Stimulated activated CD4-positive, alpha-beta T cell treated with anti-CD3 and anti-CD28 coated beads, Interleukin-4, amount 100 ng/mL, for 4 hours (primary cell): ENCODE results near the gene NCOA6.

ENCODE experiments used
- DNase-seq, 2 experiments: peaks; one replicate each; pipeline ENCODE4 v3.0.0-alpha.2; 2020

Gene NCOA6

DNA sequence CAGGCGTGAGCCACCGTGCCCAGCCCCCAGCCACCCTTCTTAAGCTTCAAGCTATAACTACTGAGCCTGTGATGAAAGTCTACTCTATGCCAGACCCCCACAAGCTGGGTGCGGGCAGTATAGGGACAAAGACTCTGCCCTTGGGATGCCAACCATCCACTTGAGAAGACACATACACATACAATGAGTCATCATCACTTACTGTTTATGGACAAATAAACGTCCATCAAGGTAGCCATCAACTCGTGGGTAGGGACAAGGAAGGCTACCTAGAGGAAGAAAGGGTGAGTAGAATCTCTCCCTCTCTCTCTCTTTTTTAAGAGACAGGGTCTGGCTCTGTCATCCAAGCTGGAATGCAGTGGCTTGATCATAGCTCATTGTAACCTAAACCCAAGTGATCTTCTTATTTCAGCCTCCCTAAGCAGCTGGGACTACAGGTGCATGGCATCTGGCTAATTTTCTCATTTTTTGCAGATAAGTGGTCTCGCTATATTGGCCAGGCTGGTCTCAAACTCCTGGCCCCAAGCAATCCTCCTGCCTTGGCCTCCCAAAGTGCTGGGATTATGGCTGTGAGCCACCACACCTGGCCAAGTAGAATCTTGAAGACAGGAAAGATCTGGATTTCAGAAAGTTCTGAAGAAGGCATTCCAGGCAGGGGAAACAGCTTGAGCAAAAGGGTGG is 123.9 kb downstream of the NCOA6 start:
- DNase-seq = no peak

DNA sequence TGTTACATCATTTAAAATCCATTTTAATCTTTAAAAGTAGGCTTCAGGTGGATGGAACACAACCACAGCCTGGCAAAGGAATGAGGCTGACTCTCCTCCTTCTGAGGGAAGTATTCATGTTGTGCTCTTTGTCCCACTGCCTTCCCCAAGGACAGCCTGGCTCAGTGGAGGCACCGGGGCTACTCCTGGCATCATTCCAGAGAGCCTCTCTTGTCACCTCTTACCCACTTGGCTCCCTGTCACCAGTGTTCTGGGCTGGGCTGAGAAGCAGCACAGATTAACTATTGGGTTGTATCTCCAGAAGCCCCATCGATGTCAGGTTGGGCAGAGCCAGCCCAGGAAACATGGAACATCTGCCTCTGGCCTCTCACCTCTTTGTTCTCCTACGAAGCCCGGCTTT is 132.0 kb downstream of the NCOA6 start:
- DNase-seq = no peak

DNA sequence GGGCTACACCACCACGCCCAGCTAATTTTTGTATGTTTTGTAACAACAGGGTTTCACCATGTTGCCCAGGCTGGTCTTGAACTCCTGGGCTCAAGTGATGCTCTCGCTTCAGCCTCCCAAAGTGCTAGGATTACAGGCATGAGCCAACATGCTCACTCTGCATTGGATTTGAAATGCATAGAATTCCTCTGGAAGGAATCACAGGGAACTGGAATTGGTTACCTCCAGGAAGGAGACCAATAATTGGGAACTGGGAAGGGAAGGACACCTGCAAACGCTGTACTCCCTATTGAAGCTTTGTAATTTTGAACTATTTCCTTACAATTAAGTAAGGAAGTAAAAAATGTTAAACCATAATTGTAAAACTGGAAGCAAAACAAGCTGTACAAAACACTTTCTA is 133.6 kb downstream of the NCOA6 start:
- no peak for DNase-seq

DNA sequence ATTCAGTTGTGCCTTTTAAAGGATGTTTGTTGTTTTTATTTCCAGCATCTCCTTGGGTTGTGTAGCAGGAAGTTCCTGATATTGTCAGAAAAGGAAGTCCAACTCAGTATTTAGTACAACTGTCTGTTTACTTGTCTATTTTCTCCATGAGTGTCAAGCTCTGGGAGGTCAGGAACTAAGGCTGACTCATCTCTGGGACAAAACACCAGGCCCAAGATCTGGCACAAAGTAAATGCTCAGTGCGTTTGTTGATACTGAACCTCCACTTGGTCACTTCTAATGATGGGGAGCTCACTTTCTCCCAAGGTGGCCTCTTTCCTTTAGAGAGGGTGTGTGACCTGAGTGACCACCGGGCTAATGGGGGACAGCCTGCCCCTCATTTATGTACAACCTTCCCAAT is 136.0 kb downstream of the NCOA6 start:
- DNase-seq = no peak

DNA sequence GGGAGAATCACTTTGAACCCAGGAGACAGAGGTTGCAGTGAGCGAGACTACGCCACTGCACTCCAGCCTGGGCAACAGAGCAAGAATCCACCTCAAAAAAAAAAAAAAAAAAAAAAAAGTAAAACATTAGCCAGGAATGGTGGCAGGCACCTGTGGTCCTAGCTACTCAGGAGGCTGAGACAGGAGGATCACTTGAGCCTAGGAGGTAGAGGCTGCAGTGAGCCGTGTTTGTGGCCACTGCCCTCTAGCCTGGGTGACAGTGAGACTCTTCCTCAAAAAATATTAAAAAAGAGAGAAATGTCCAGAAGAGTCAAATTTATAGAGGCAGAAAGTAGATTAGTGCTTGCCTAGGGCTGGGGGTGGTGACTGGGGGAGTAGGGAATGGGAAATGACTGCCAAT is 141.8 kb downstream of the NCOA6 start:
- no peak for DNase-seq

DNA sequence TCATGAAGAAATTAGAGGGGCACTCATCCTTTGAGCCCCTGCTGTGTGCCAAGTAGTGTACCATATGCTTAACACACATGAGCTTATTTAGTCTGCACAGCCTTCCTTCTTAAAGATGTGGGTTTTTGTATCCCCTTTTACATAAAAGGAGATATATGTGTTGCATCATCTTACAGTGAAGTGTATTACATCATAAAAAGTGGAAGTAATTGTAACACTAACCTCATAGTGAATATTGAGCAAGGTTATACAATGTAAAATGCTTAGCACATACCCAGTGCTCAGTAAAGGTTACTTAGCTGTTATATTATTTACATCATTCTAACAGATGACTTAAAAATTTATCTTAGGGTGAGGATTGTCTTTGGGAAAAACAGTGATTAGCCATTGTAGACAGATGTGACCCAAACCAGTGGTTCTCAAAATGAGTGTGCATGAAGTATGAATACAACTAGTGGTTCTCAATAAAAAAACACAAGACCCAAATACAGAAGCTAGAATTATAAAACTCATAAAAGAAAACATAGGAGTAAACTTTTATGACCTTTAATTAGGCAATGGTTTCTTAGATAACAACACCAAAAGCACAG is 144.8 kb downstream of the NCOA6 start:
- DNase-seq = no peak

DNA sequence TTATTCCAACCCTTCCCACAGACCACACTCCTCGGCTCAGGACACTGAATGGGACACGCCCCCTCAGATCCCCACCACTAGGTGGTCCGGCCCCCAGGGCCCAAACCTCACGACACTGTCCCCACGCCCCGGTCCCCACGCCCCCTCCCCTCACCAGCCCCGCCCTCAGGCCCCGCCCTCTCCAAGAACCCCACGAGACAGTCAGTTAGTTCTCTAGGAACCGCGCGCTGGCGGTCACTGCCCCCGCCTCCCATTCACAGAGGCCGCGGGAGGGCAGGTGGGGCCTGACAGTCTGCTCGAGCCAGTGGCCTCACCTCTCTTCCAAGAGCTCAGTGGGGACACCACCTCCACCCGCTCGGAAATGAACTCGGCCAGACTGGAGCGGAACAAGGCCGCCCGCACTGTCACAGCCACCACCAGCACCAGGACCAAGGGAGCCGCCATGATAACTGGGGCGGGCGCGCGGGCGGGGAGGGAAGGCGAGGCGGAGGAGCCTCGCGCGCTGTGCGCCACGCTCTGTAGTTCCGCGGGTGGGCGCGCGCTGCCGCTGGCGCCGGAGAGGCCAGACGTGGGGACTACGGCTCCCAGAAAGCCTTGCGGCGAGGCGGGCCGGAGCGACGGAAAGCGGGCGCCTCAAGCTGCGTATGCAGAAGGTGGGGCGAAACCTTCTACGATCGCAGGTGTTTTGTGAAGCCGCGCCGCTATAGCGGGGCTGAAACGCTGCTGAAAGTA is 148.6 kb downstream of the NCOA6 start, which contains the start of gene PIGU:
TSS of gene PIGU (minus strand) at position 451 of the 732 bp plus-strand sequence. CDS start at position 444, 7 bp downstream.
- DNase-seq = peak; percentile 94 to 97

DNA sequence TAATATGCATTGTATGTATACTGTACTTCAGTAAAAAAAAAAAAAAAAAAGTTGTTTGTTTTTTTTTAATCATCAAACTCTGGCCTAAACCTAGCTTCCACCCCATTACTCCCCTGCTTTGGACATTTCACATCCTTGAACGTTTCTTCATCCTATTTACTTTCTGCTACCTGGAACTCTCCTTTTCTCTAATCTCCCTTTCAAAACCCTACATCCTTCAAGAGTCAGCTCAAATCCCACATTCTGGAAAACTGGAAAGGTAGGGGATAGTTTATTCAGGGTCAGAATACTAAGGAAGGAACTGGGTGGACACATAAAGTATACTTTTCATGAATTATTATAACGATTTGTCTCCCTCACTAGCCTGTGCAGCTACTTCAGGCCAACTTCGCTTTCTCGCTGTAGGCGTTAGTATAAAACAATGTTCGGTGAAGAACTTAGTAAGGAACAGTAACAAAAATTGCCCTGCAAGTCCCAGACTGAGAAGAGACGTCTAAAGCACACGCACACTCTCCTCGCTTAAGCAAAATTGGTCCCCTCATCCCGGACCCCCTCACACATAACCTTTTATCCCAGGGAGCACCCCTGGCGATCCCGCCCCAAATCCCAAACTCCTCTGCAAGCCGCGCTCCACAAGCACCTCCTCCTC is 149.3 kb downstream of the NCOA6 start:
- no peak for DNase-seq

DNA sequence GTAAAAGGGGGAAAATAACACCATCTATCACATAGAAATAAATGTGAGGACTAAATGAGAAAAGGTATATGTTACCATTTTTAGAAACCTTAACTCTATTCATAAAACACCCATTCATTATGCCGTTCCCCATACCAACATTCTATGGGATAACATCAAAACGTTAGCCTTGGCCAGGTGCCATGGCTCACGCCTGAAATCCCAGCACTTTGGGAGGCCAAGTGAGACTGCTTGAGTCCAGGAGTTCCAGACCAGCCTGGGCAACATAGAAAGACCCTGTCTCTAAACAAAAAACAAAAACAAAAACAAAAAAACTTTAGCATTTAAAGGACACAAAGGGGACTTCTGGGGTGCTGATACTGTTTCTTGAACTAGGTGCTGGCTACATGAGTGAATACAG is 149.9 kb downstream of the NCOA6 start:
- DNase-seq = no peak

DNA sequence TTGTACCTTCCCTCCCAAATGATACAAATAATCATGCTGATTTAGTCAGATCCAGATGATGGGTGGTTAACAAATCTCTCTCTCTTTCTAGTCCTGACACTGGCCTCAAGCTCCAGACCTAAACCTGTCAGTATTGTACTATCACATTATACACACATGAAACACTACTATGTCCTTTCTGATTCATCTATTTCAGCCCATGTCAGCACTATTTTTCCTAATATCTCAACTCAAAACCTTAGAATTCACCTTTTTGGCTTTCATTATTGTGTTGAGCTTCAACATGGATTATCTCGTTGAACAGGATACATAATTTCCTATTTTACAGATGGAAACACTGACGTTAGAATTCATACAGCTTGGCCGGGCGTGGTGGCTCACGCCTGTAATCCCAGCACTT is 152.0 kb downstream of the NCOA6 start:
- DNase-seq = no peak

DNA sequence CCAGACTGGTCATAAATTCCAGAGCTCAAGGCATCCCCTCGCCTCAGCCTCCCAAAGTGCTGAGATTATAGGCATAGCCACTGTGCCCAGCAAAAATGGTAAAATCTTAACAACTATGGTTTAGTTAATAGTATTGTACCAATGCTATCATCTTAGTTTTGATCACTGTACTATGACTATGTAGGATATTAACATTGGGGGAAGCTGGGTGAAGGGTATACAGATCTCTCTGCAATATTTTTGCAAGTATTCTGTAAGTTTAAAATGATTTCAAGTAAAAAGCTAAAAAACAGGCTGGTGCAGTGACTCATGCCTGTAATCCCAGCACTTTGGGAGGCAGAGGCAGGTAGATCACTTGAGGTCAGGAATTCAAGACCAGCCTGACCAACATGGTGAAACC is 156.4 kb downstream of the NCOA6 start:
- no peak for DNase-seq
